ENCODE data around the gene RPL39L.
"Not testable (repeated sequence)": the region's sequence is repeated elsewhere in the genome, so short reads cannot be mapped to it uniquely, and the experiment has no call there.

The RPL39L gene

DNA sequence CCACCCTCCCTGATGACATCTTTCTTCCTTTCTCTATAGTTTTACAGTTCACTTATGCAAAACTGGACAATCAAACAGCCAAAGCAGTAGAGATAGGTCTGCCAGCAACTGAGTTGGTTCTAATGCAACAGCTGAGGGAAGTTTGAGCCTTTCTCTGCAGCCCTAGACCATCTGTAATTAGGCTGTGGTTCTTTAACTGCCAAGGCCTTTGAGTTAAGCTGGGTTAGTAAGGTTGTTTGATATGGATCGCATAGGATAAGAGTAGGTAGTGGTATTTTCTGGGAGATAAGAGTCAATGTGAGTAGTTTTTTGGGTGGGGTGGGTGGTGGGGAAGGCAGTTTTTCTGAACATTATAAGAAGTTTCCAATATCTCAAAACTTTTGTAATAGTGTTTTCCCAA, 3.0 kb downstream of the RPL39L start:
- no peak for DNase-seq

DNA sequence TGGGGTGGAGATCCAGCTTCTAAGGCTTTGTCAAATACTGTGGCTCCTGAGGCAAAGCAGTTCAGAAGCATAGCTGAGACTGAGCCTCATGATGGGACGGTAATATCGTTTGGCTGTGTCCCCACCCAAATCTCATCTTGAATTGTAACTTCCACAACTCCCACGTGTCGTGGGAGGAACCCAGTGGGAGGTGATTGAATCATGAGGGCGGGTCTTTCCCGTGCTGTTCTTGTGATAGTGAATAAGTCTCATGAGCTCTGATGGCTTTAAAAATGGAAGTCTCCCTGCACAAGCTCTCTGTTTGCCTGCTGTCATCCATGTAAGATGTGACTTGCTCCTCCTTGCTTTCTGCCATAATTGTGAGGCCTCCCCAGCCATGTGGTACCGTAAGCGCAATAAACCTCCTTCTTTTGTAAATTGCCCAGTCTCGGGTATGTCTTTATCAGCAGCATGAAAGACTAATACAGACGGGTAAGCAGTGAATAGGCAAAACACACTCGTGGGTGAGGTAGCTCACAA, 4.1 kb downstream of the RPL39L start:
- not testable (repeated sequence) for DNase-seq

DNA sequence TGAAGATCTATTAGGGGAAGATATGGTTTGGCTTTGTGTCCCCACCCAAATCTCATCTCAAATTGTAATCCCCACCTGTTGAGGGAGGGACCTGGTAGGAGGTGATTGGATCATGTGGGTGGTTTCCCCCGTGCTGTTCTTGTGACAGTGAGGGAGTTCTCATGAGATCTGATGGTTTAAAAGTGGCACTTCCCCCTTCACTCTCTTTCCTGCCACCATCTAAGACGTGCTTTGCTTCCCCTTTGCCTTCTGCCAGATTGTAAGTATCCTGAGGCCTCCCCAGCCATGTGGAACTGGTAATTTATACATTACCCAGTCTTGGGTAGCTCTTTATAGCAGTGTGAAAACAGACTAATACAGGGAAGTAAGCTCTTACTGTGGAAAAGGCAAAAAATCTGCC, 6.1 kb downstream of the RPL39L start:
- DNase-seq: not testable (repeated sequence)

GRCh38 chr3:187132666-187133065, 6.6 kb downstream of the RPL39L start:
- no peak for DNase-seq

GRCh38 chr3:187131981-187132380, 7.3 kb downstream of the RPL39L start:
- DNase-seq: no peak

DNA sequence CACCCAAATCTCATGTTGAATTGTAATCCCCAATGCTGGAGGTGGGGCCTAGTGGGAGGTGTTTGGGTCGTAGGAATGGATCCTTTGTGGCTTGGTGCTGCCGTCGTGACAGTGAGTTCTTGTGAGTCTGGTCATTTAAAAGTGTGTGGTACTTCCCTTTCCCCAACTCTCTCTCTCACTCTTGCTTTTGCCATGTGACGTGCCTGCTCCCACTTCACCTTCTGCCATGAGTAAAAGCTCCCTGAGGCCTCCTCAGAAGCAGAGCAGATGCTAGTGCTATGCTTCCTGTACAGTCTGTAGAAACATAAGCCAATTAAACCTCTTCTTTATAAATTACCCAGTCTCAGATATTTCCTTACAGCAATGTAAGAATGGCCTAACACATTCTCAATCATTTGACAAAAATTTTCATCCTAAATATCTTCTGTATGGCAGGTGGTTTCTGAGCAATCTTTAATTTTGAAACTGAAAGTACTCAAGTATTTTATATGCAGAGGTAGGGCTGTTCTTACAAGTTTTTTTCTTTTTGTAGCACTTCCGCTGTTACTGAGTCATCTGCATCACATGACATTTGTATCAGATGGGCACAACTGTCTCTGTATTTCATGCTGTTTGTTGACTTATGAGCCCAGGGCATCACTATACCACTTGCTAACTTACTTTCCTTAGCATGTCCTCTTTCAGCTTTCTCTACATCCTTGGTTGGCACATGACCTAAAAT, 8.8 kb downstream of the RPL39L start:
- DNase-seq: no peak

DNA sequence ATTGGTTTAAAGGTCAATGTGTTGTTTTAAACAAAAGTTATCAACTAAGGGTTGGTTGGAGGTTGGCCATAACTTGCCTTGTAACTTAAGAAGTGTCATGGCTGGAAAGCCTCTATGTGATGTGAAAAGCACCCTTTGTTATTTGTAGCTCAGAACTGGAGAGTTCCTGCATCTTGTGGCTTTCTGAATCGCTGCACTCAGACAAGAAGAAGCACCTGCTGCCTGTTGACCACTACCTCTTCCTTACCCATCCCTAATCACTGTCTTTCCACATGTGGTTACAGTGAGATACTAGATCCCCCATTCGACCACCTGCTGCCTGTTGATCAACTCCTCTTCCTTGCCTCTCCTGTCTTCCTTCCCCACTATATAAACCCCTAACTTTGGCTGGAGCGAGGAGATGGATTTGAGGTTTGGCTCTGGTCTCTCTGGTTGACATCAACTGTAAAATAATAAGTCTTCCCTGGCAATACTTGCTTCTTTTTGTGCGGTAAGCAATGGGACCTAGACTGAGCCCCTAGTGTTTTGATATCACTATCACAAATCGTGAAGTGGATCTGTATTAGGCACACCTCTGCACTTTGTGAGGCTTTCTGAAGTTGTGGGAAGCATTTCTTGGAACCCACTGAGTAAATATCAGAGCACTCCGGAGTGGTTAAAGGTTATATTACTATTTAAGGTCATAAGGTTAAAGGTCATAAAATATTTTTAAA, 13.8 kb downstream of the RPL39L start:
- DNase-seq: no peak

GRCh38 chr3:187122261-187122660, 17.0 kb downstream of the RPL39L start:
- no peak for DNase-seq

DNA sequence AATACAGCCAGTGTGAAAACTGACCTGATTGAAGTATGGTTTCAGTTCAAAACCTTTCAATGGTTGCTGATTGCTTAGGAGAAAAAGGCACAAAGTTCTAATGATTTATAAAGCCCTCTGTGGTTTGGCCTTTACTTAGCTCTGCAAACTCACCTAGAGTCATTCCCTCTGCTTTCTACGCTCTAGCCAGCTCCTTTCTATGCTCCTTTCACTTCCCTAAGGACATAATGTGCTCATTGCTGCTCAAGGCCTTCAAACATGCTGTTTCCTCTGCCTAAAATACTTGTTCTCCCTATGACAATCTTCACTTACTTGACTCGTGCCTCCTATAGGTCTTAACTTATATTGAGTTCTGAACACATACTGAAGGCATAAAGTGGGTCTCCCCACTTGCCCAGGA, 19.0 kb downstream of the RPL39L start:
- no peak for DNase-seq

DNA sequence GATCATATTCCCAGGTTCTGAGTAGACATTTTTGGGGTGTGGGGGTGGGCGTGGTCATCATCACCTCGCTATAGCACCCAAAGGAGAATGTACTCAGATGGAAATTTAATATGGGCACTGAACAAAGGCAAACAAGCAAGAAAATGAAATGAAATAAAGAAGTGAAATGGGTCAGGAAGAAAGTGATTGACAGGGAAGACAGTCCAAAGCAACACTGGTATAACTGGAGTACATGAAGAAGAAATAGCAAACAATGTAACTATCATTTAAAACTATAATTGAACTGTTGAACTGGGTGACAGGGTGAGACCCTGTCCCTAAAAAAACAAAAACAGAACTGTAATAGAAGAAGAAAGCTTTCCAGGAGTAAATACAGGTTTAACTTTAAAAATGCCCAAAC, 24.8 kb downstream of the RPL39L start:
- no peak for DNase-seq

DNA sequence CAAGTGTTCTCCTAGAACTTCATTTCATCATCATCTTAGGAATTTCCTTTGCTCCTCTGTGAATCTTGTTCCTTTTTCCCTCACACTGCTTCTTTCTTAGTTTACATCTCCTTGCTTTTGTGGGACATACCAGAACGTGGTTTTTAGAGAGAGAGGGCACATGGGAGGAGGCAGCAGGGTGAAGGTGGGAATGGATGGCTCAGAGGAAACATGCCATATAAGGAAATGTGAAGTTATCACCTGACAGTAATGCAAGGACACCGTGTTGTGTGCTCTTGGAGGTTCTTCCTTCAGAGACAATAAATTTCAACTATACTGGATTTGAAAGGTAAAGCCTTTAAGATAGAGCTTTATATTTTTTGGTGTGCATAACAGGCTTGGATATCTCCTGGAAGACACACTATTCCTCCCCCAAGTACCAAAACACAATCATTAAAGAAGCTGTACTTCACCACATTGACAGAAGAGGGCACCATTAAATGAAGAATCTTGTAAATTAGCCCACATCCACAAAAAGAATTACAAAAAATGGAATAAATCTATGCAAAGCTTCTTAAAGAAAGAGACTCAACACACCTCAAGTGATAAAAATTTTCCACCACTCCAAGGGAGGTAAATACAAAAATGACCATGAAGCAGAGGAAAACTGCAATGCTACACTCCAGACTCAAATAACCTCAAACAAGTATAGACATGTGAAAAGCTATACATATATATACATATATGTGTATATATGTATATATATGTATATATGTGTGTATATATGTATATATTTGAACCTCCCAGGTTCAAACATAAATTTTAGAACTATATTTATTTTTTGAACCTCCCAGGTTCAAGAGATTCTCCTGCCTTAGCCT, 26.1 kb downstream of the RPL39L start:
- peak; percentile 1 for DNase-seq

DNA sequence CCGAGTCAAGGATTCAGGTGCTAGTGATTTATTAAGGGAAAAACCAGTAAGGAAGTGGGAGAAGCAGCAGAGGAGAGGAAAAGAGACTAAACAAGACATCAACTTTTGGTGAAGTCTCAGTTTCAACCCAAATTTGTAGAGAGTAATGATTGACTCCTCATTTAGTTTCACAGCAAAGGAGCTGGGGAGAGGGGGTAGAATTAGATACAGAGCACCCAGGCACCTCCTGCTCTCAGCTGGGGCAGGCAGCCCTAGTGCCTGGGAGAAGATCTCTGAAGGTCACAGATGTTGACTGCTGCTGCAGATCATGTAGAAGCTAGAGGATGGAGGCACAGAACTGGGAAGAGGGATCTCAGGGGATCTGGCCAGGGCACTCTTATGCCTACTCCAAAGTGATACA, 29.1 kb downstream of the RPL39L start:
- DNase-seq: no peak

DNA sequence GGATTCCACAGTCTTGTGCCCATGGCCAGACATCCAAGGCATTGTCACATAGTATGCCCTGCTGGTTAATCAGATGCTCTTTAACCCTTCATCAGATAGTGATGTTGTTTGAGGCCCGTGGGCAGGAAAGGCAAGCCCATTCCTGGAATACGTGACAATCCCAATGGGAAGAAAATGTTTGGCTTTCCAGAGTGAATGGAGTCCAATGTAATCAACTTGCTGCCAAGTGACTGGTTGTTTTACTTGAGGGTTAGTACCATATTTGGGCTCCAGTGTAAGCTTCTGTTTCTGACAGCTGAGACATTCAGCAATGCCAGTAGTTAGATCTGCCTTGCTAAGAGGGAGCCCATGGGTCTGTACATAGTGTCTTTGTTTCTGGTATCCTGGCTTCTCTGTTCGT, 31.3 kb downstream of the RPL39L start:
- DNase-seq: no peak

- DNase-seq: no peak
Measured at GRCh38 chr3:187105700-187106099, 33.6 kb downstream of the RPL39L start.

DNA sequence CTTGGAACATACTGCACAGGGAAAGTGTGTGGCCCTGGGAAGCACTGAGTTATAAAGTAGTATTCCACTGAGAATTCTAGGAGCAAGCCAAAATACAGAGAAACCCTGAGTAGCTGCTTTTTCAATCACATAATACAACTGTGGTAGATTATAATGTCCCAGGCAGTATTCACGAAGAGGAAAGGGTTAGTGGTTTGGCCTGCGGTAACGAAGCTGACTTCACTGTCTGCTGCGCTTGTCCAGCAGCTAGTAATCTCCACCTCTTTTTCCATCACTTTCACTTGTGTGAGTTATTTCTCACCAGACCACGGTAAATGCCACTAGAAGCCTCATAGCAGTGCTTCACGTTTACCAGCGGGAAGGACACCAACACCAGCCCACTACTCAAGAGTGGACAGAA, 34.4 kb downstream of the RPL39L start:
- DNase-seq: no peak

- no peak for DNase-seq
Measured at GRCh38 chr3:187104342-187104741, 35.0 kb downstream of the RPL39L start.

DNA sequence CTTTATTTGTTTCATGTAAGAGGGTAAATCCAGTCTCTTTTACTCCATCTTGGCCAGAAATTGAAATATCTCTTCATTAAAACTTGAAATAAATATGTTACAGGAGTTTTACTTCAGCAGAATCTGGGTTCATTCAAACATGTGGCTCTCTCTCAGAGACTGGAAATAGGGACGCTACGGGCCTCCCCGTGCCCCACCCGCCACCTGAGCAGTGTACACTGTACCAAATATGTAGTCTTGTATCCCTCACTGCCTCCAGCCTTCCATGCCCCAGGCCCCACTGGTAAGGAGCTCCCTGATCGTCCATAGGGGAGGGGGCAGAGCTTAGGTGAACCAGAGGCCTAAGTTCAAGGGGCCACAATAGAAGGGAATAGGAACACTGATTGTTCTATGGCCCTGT, 36.0 kb downstream of the RPL39L start:
- no peak for DNase-seq

DNA sequence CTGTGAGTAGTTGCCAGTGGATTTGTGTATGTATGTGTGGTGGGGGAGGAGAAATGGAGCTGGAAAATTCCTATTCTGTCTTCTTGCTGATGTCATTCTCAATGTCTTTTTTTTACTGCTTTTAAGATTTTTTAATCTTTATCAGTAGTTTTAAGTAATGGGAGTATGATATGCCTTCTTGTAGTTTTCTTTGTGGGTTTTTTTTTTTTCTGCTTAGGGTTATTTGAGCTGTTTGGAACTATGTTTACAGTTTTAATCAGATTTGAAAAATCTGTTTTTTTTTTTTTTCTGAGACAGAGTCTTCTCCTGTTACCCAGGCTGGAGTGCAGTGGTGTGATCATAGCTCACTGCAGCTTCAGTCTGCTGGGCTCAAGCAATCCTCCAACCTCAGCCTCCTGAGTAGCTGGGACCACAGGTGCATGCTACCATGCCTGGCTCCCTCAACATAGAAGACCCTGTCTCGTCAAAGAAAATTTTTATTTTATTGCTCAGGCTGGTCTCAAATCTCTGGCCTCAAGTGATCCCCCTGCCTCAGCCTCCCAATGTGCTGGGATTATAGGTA, 37.1 kb downstream of the RPL39L start:
- no peak for DNase-seq

GRCh38 chr3:187101184-187102072, 37.9 kb downstream of the RPL39L start:
- DNase-seq: peak; percentile 6

- no peak for DNase-seq
Measured at GRCh38 chr3:187098923-187099512, 40.3 kb downstream of the RPL39L start.

GRCh38 chr3:187093320-187093719, 46.0 kb downstream of the RPL39L start:
- DNase-seq: no peak

DNA sequence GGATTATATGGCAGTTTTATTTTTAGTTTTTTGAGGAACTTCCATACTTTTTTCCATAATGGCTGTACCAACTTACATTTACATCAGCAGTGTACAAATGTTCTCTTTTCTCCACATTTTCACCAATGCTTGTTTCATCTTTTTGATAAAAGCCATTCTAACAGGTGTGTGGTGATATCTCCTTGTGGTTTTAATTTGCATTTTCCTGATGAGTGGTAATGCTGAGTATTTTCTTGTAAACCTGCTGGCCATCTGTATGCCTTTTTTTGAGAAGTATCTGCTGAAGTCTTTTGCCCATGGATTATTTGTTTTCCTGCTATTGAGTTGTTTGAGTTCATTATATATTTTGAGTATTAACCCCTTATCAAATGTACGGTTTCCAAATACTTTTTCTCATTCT, 50.6 kb downstream of the RPL39L start:
- no peak for DNase-seq
